Measurements from ENCODE around the gene ATP2C2. TPM values are rescaled to one million over a fixed set of nuclear protein-coding genes. Genes with fewer than 3 reads are reported as not detected.

Gene ATP2C2
- total RNA-seq, 1 experiment from 2014 or later = 0.67 TPM

DNA sequence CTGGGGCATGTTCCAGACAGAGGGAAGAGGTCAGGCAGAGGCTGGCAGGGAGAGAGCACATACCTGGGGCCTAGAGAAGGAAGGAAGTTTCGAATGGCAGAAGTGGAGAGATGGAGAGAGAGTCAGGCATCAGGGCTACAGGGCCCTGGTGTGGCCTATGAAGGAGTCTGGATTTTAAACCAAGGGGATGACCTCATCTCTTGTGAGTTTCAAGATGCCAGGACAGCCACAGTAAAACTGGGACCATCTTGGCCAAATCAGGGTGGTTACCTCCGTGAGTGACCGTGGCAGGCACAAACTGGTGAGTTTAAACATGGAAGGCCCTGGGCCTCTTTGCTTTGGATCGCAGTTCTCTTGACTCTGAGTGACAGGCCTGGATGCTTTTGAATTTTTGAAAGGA, 7.6 kb upstream of the ATP2C2 start:
- ATAC-seq (no peak), DNase-seq (ENCODE audit: low read depth, low spot score) (no peak)
- no peaks in the 10 kb centered on the region for H3K4me1 ChIP-seq (ENCODE audit: control insufficient read depth, insufficient read depth, low read length)
- H3K4me3 ChIP-seq (ENCODE audit: low read depth in 2 of 2, low read length in 2 of 2) = no peak overlapping the region
- in situ Hi-C loops (cut with HindIII; ENCODE audit: low pct_unique_long_range_greater_than_20kb, low sequenced_read_pairs) (no loop called here), intact Hi-C loops (cut with micrococcal nuclease; ENCODE audit: unreplicated experiment) (no loop called here)
- H3K36me3 ChIP-seq (ENCODE audit: control insufficient read depth, insufficient read depth, low read length) = no peaks in the 10 kb centered on the region
- H3K27ac ChIP-seq (ENCODE audit: low read length) = no peak overlapping the region
- ChIA-PET CTCF (no interaction called here), POLR2A (no interaction called here)
- no peaks in the 10 kb centered on the region for H3K27me3 ChIP-seq (ENCODE audit: control insufficient read depth, insufficient read depth, low read length)
- no peaks in the 10 kb centered on the region for H3K9me3 ChIP-seq (ENCODE audit: control insufficient read depth, insufficient read depth, low read depth, low read length)
- no TSS peak for BruUV-seq (replicated peaks)
- TF ChIP-seq, protein P1, sequence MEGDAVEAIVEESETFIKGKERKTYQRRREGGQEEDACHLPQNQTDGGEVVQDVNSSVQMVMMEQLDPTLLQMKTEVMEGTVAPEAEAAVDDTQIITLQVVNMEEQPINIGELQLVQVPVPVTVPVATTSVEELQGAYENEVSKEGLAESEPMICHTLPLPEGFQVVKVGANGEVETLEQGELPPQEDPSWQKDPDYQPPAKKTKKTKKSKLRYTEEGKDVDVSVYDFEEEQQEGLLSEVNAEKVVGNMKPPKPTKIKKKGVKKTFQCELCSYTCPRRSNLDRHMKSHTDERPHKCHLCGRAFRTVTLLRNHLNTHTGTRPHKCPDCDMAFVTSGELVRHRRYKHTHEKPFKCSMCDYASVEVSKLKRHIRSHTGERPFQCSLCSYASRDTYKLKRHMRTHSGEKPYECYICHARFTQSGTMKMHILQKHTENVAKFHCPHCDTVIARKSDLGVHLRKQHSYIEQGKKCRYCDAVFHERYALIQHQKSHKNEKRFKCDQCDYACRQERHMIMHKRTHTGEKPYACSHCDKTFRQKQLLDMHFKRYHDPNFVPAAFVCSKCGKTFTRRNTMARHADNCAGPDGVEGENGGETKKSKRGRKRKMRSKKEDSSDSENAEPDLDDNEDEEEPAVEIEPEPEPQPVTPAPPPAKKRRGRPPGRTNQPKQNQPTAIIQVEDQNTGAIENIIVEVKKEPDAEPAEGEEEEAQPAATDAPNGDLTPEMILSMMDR (IDR thresholded peaks at IDR 0.05) = no peak
- TF ChIP-seq TCF7L2 (IDR thresholded peaks at IDR 0.05; ENCODE audit: low read depth, low read length) (no peak), POLR2AphosphoS5 (IDR thresholded peaks at IDR 0.05; ENCODE audit: low read depth, low read length) (no peak), SIN3A (IDR thresholded peaks at IDR 0.05; ENCODE audit: borderline replicate concordance, insufficient read depth, low read depth, low read length) (no peak)
- TF ChIP-seq, protein P2, sequence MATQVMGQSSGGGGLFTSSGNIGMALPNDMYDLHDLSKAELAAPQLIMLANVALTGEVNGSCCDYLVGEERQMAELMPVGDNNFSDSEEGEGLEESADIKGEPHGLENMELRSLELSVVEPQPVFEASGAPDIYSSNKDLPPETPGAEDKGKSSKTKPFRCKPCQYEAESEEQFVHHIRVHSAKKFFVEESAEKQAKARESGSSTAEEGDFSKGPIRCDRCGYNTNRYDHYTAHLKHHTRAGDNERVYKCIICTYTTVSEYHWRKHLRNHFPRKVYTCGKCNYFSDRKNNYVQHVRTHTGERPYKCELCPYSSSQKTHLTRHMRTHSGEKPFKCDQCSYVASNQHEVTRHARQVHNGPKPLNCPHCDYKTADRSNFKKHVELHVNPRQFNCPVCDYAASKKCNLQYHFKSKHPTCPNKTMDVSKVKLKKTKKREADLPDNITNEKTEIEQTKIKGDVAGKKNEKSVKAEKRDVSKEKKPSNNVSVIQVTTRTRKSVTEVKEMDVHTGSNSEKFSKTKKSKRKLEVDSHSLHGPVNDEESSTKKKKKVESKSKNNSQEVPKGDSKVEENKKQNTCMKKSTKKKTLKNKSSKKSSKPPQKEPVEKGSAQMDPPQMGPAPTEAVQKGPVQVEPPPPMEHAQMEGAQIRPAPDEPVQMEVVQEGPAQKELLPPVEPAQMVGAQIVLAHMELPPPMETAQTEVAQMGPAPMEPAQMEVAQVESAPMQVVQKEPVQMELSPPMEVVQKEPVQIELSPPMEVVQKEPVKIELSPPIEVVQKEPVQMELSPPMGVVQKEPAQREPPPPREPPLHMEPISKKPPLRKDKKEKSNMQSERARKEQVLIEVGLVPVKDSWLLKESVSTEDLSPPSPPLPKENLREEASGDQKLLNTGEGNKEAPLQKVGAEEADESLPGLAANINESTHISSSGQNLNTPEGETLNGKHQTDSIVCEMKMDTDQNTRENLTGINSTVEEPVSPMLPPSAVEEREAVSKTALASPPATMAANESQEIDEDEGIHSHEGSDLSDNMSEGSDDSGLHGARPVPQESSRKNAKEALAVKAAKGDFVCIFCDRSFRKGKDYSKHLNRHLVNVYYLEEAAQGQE (IDR thresholded peaks at IDR 0.05; ENCODE audit: insufficient read depth in 1 of 2, low read depth in 2 of 2, low read length in 1 of 2) = no peak

DNA sequence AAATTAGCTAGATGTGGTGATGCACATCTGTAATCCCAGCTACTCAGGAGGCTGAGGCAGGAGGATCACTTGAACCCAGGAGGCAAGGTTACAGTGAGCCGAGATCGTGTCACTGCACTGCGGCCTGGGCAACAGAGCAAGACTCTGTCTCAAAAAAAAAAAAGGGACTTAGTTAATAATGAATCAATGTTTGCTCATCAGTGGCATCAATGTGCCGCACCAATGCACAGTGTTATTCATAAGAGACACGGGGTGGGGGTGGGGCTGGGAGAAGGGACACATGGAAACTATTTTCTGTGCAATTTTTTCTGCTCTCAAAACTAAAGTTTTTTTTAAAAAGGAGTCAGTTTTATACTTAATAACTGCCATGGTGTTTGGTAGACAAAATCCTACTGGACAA, 6.8 kb upstream of the ATP2C2 start:
- TF ChIP-seq, protein P2 (IDR thresholded peaks at IDR 0.05; ENCODE audit: insufficient read depth in 1 of 2, low read depth in 2 of 2, low read length in 1 of 2) = no peak
- no peak for TF ChIP-seq TCF7L2 (IDR thresholded peaks at IDR 0.05; ENCODE audit: low read depth, low read length)
- no peak overlapping the region for H3K4me3 ChIP-seq (ENCODE audit: low read depth in 2 of 2, low read length in 2 of 2)
- no peaks in the 10 kb centered on the region for H3K27me3 ChIP-seq (ENCODE audit: control insufficient read depth, insufficient read depth, low read length)
- H3K27ac ChIP-seq (ENCODE audit: low read length) = no peak overlapping the region
- no peaks in the 10 kb centered on the region for H3K4me1 ChIP-seq (ENCODE audit: control insufficient read depth, insufficient read depth, low read length)
- in situ Hi-C loops (cut with HindIII; ENCODE audit: low pct_unique_long_range_greater_than_20kb, low sequenced_read_pairs) (no loop called here), intact Hi-C loops (cut with micrococcal nuclease; ENCODE audit: unreplicated experiment) (no loop called here)
- DNase-seq (ENCODE audit: low read depth, low spot score) (no peak), ATAC-seq (no peak)
- CTCF ChIA-PET = no interaction called here
- H3K9me3 ChIP-seq (ENCODE audit: control insufficient read depth, insufficient read depth, low read depth, low read length) = no peaks in the 10 kb centered on the region
- BruUV-seq (replicated peaks) = no TSS peak
- POLR2A ChIA-PET = no interaction called here
- no peaks in the 10 kb centered on the region for H3K36me3 ChIP-seq (ENCODE audit: control insufficient read depth, insufficient read depth, low read length)

All from Panc1 (cell line).